ENCODE measurements around the gene TSC1.

TSC1 gene

DNA sequence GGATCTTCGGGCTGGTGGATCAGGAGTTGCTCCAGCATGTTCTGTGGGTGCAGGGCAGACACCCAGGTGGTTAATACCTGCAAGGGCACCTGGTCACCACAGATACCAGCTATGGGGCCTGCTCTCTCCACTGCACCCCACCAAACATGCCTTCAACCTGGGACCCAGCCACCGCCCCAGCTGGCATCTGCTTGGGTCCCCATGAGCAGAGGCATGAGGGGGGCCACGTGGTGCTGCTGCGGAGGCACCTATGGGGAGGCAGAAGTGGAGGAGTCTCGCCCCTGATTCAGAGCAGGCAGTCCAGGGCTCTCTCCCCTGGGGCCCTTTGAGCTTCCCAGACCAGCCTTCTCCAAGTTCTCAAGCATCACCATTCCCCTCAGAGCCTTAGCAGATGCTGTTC, 69.3 kb downstream of the TSC1 start:
- H3K9me3 ChIP-seq (ENCODE audit: insufficient read depth, low read depth, low read length): no peaks in the 10 kb centered on the region
- H3K27ac ChIP-seq (ENCODE audit: low read depth, low read length): no peak overlapping the region
- WGBS: 81% methylated on average over 5 of the region's 5 CpGs
- no peak overlapping the region for H3K9ac ChIP-seq (ENCODE audit: low read depth, low read length)
- H3K4me3 ChIP-seq (ENCODE audit: low read length): no peak overlapping the region
- peaks cover 22% of the 10 kb centered on the region for H3K27me3 ChIP-seq (ENCODE audit: insufficient read depth, low read length)
- no peaks in the 10 kb centered on the region for H3K4me1 ChIP-seq (ENCODE audit: insufficient read depth, low read length)
- H3K36me3 ChIP-seq (ENCODE audit: insufficient read depth, low read length): no peaks in the 10 kb centered on the region

DNA sequence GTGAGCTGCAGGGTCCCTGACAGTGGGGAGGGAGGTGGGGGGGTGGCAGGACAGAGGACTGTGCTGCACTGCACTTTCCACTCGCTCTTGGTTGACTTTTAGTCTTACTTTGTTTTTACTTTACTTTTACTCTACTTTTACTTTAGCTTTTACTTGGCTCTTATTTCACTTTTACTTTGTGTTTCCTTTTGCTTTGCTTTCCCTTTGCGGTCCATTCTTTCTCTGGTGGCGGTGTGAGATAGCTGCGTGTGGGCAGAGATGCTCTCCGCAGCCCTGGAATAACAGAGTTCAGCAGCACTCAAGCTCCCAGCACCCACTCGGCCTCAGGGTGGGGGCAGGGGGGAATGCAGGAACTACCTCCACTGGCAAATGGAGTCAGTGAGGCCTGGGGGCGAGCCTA, 71.0 kb downstream of the TSC1 start:
- 89% methylated on average over 7 of the region's 7 CpGs for WGBS
- Histone ChIP-seq H3K27me3 (ENCODE audit: insufficient read depth, low read length) (peaks cover 17% of the 10 kb centered on the region), H3K4me3 (ENCODE audit: low read length) (no peak overlapping the region), H3K36me3 (ENCODE audit: insufficient read depth, low read length) (no peaks in the 10 kb centered on the region), H3K9me3 (ENCODE audit: insufficient read depth, low read depth, low read length) (no peaks in the 10 kb centered on the region), H3K27ac (ENCODE audit: low read depth, low read length) (no peak overlapping the region), H3K4me1 (ENCODE audit: insufficient read depth, low read length) (no peaks in the 10 kb centered on the region), H3K9ac (ENCODE audit: low read depth, low read length) (no peak overlapping the region)

DNA sequence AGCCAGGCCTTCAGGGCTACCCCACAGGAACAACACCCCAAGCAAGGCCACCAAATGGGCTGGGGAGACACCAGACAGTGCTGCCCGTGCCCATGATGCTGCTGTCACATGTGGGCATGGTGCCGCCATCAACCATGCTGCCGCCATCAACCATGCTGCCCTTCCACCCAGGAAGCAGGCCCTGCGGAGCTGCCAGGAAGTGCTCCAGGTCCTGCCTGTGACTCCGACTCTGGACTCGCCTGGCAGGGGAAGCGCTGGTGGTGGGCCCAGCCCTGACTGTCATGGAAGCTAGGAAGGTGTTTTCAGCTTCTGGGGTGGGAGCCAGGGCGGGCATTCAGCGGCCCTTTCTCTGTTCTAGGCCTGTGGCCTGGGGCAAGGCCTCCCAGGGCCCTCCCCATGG, 75.2 kb downstream of the TSC1 start:
- Histone ChIP-seq H3K36me3 (ENCODE audit: insufficient read depth, low read length) (no peaks in the 10 kb centered on the region), H3K4me1 (ENCODE audit: insufficient read depth, low read length) (0 out of 2 replicates have a peak, but pooled peaks cover 5% of the 10 kb centered on the region), H3K27me3 (ENCODE audit: insufficient read depth, low read length) (no peaks in the 10 kb centered on the region; the same call in 1 of the 2 replicates), H3K9ac (ENCODE audit: low read depth, low read length) (no peak overlapping the region), H3K9me3 (ENCODE audit: insufficient read depth, low read depth, low read length) (no peaks in the 10 kb centered on the region), H3K4me3 (ENCODE audit: low read length) (no peak overlapping the region), H3K27ac (ENCODE audit: low read depth, low read length) (no peak overlapping the region)
- WGBS: 96% methylated on average over 9 of the region's 9 CpGs

DNA sequence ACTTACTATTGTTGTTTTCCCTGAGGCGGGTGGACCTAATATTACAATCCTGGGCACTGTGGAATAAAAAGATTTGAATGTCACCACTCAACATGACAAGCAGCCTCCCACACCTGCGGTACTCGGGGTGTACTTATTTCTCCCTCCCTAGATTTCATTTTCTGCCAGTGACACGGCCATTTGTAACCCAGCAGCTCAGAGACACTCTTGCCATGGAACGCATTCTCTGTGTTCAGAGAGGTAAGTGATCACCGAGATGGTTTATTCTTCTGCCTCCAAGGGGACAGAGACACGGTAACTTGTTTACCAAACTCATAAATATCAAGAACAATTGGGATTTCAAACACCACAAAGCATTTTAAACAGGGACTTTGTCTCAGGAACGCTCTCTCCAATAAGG, 77.5 kb downstream of the TSC1 start:
- H3K36me3 ChIP-seq (ENCODE audit: insufficient read depth, low read length): no peaks in the 10 kb centered on the region
- no peaks in the 10 kb centered on the region; the same call in 1 of the 2 replicates for H3K27me3 ChIP-seq (ENCODE audit: insufficient read depth, low read length)
- 93% methylated on average over 8 of the region's 8 CpGs for WGBS
- no peak overlapping the region for H3K9ac ChIP-seq (ENCODE audit: low read depth, low read length)
- H3K4me3 ChIP-seq (ENCODE audit: low read length): no peak overlapping the region
- H3K27ac ChIP-seq (ENCODE audit: low read depth, low read length): no peak overlapping the region
- H3K9me3 ChIP-seq (ENCODE audit: insufficient read depth, low read depth, low read length): no peaks in the 10 kb centered on the region
- H3K4me1 ChIP-seq (ENCODE audit: insufficient read depth, low read length): 0 out of 2 replicates have a peak, but pooled peaks cover 5% of the 10 kb centered on the region

GRCh38 chr9:132864691-132865090, 79.7 kb downstream of the TSC1 start:
- H3K27me3 ChIP-seq (ENCODE audit: insufficient read depth, low read length): no peaks in the 10 kb centered on the region; the same call in 1 of the 2 replicates
- H3K27ac ChIP-seq (ENCODE audit: low read depth, low read length): no peak overlapping the region
- 71% methylated on average over 8 of the region's 8 CpGs for WGBS

DNA sequence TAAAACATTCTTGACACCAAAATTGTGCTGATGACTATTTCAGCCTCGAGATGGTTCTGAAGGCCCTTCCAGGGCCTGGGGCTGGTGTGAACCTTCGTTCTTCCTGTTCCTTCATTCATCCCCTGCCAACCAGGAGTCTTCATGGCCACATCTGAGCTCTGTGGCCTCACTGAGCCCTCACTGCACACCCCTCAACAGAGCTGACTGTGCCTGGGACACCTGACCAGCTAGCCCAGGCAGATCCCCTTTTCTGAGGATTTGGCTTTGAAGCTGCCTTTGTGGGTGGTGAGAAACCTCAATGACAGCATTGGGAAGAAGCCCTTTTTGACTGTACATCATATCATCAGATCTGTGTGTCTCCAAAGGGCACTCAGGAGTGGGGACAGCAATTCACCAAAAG, 80.1 kb downstream of the TSC1 start:
- Histone ChIP-seq H3K9me3 (ENCODE audit: insufficient read depth, low read depth, low read length) (no peaks in the 10 kb centered on the region), H3K4me3 (ENCODE audit: low read length) (no peak overlapping the region), H3K4me1 (ENCODE audit: insufficient read depth, low read length) (0 out of 2 replicates have a peak, but pooled peaks cover 5% of the 10 kb centered on the region), H3K27me3 (ENCODE audit: insufficient read depth, low read length) (no peaks in the 10 kb centered on the region; the same call in 1 of the 2 replicates), H3K9ac (ENCODE audit: low read depth, low read length) (no peak overlapping the region), H3K27ac (ENCODE audit: low read depth, low read length) (no peak overlapping the region), H3K36me3 (ENCODE audit: insufficient read depth, low read length) (no peaks in the 10 kb centered on the region)
- 97% methylated on average over 2 of the region's 2 CpGs for WGBS

More at GRCh38 chr9:132864691-132865090, 79.7 kb downstream of the TSC1 start:
- Histone ChIP-seq H3K4me1 (ENCODE audit: insufficient read depth, low read length) (0 out of 2 replicates have a peak, but pooled peaks cover 5% of the 10 kb centered on the region), H3K9me3 (ENCODE audit: insufficient read depth, low read depth, low read length) (no peaks in the 10 kb centered on the region), H3K4me3 (ENCODE audit: low read length) (no peak overlapping the region), H3K36me3 (ENCODE audit: insufficient read depth, low read length) (no peaks in the 10 kb centered on the region), H3K9ac (ENCODE audit: low read depth, low read length) (no peak overlapping the region)

DNA sequence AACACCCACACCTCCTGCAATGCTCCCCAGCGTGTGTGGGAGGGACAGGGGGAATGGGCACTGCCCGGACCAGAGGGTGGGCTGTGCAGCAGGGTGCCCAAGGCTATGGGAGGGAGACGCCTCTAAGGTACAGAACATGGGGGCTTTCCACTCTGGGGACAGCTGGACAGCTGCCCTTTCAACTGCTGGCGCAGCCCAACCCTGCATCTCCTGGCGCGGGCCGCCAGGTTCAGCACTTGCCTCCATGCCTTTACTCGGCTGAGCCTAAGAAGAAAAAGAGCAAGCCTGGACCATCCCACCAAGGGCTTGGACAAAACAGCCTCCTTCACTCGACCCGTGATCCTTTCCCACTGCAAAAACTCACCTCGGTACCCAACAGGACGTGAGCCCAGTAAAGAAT, 81.3 kb downstream of the TSC1 start:
- no peaks in the 10 kb centered on the region for H3K36me3 ChIP-seq (ENCODE audit: insufficient read depth, low read length)
- H3K27me3 ChIP-seq (ENCODE audit: insufficient read depth, low read length): no peaks in the 10 kb centered on the region; the same call in 1 of the 2 replicates

GRCh38 chr9:132862533-132862932, 81.9 kb downstream of the TSC1 start:
- H3K4me1 ChIP-seq (ENCODE audit: insufficient read depth, low read length): 0 out of 2 replicates have a peak, but pooled peaks cover 8% of the 10 kb centered on the region
- no peak overlapping the region for H3K27ac ChIP-seq (ENCODE audit: low read depth, low read length)
- no peaks in the 10 kb centered on the region; the same call in 1 of the 2 replicates for H3K27me3 ChIP-seq (ENCODE audit: insufficient read depth, low read length)
- H3K4me3 ChIP-seq (ENCODE audit: low read length): no peak overlapping the region
- no peaks in the 10 kb centered on the region for H3K36me3 ChIP-seq (ENCODE audit: insufficient read depth, low read length)
- WGBS: 78% methylated on average over 6 of the region's 6 CpGs
- no peaks in the 10 kb centered on the region for H3K9me3 ChIP-seq (ENCODE audit: insufficient read depth, low read depth, low read length)
- H3K9ac ChIP-seq (ENCODE audit: low read depth, low read length): no peak overlapping the region

More for the DNA sequence above, 81.3 kb downstream of the TSC1 start:
- no peak overlapping the region for H3K4me3 ChIP-seq (ENCODE audit: low read length)
- H3K9ac ChIP-seq (ENCODE audit: low read depth, low read length): no peak overlapping the region
- no peak overlapping the region for H3K27ac ChIP-seq (ENCODE audit: low read depth, low read length)
- H3K4me1 ChIP-seq (ENCODE audit: insufficient read depth, low read length): 0 out of 2 replicates have a peak, but pooled peaks cover 5% of the 10 kb centered on the region
- WGBS: 85% methylated on average over 12 of the region's 12 CpGs
- no peaks in the 10 kb centered on the region for H3K9me3 ChIP-seq (ENCODE audit: insufficient read depth, low read depth, low read length)

GRCh38 chr9:132861666-132862065, 82.8 kb downstream of the TSC1 start:
- peaks cover 14% of the 10 kb centered on the region; the same call in 1 of the 2 replicates for H3K4me1 ChIP-seq (ENCODE audit: insufficient read depth, low read length)
- no peaks in the 10 kb centered on the region for H3K9me3 ChIP-seq (ENCODE audit: insufficient read depth, low read depth, low read length)
- 95% methylated on average over 3 of the region's 3 CpGs for WGBS
- no peaks in the 10 kb centered on the region for H3K36me3 ChIP-seq (ENCODE audit: insufficient read depth, low read length)
- no peak overlapping the region for H3K27ac ChIP-seq (ENCODE audit: low read depth, low read length)
- H3K9ac ChIP-seq (ENCODE audit: low read depth, low read length): no peak overlapping the region
- H3K4me3 ChIP-seq (ENCODE audit: low read length): no peak overlapping the region
- no peaks in the 10 kb centered on the region; the same call in 1 of the 2 replicates for H3K27me3 ChIP-seq (ENCODE audit: insufficient read depth, low read length)

DNA sequence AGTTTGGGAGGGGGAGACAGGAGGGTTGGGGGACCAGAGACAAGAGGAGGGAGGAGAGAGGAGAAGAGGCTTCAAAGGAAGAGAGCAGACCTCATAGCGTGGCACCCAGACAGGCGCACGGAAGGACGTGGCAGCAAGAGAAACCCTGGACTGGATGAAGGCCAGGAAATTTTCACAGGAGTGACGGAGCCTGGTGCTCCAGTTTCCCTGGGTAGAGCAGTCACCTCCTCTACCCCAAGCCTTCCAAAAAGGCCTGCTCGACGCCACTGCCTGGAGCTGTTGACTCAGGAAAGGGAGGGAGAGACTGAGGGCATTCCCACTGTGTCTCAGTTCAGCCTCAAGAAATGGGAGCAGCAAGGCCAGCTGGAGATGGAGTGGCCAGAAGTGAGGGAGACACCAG, 85.7 kb downstream of the TSC1 start:
- 87% methylated on average over 7 of the region's 7 CpGs for WGBS

GRCh38 chr9:132857616-132858342, 86.6 kb downstream of the TSC1 start:
- 54% methylated on average over 24 of the region's 24 CpGs for WGBS
- Histone ChIP-seq H3K9ac (ENCODE audit: low read depth, low read length) (no peak overlapping the region), H3K4me3 (ENCODE audit: low read length) (no peak overlapping the region)

More for the DNA sequence above, 85.7 kb downstream of the TSC1 start:
- no peak overlapping the region for H3K9ac ChIP-seq (ENCODE audit: low read depth, low read length)
- H3K36me3 ChIP-seq (ENCODE audit: insufficient read depth, low read length): no peaks in the 10 kb centered on the region
- peaks cover 10% of the 10 kb centered on the region; the same call in 1 of the 2 replicates for H3K4me1 ChIP-seq (ENCODE audit: insufficient read depth, low read length)
- H3K27me3 ChIP-seq (ENCODE audit: insufficient read depth, low read length): no peaks in the 10 kb centered on the region
- no peak overlapping the region for H3K27ac ChIP-seq (ENCODE audit: low read depth, low read length)
- no peaks in the 10 kb centered on the region for H3K9me3 ChIP-seq (ENCODE audit: insufficient read depth, low read depth, low read length)
- no peak overlapping the region for H3K4me3 ChIP-seq (ENCODE audit: low read length)

More at GRCh38 chr9:132857616-132858342, 86.6 kb downstream of the TSC1 start:
- H3K9me3 ChIP-seq (ENCODE audit: insufficient read depth, low read depth, low read length): no peaks in the 10 kb centered on the region
- H3K36me3 ChIP-seq (ENCODE audit: insufficient read depth, low read length): no peaks in the 10 kb centered on the region
- no peaks in the 10 kb centered on the region for H3K27me3 ChIP-seq (ENCODE audit: insufficient read depth, low read length)
- H3K27ac ChIP-seq (ENCODE audit: low read depth, low read length): no peak overlapping the region
- peaks cover 10% of the 10 kb centered on the region; the same call in 1 of the 2 replicates for H3K4me1 ChIP-seq (ENCODE audit: insufficient read depth, low read length)

All from HUES64 (cell line).